ENCODE data around the gene COCH.

DNA sequence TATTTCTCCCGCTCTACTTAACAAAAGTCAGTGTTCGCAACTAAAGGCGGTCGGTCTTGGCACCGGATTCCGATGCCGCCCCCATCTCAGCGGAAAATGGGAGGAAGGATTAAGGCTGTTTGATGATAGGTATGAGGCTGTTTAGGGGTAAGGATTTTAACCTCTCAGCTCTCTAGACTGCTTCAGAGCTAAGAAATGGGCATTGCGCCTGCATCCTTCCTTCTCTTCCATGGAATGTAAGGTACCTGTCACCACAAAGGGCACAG lies 1.4 kb downstream of the COCH start:
- TF ChIP-seq, protein P1, sequence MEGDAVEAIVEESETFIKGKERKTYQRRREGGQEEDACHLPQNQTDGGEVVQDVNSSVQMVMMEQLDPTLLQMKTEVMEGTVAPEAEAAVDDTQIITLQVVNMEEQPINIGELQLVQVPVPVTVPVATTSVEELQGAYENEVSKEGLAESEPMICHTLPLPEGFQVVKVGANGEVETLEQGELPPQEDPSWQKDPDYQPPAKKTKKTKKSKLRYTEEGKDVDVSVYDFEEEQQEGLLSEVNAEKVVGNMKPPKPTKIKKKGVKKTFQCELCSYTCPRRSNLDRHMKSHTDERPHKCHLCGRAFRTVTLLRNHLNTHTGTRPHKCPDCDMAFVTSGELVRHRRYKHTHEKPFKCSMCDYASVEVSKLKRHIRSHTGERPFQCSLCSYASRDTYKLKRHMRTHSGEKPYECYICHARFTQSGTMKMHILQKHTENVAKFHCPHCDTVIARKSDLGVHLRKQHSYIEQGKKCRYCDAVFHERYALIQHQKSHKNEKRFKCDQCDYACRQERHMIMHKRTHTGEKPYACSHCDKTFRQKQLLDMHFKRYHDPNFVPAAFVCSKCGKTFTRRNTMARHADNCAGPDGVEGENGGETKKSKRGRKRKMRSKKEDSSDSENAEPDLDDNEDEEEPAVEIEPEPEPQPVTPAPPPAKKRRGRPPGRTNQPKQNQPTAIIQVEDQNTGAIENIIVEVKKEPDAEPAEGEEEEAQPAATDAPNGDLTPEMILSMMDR (IDR thresholded peaks at IDR 0.05), result no peak
- TF ChIP-seq POLR2A (IDR thresholded peaks at IDR 0.05), result no peak
